GM12891 (cell line): ENCODE results near the gene GFPT1.

Experiments
- POLR2A ChIP-seq: IDR thresholded peaks from 2 replicates; pipeline ENCODE4 v1.6.1; 2011; ENCODE audit warnings: low read depth, low read length, control low read depth
- POLR2AphosphoS5 ChIP-seq: IDR thresholded peaks from 2 replicates; pipeline ENCODE4 v1.6.1; 2011; ENCODE audit warnings: low read depth, low read length, control low read depth

DNA sequence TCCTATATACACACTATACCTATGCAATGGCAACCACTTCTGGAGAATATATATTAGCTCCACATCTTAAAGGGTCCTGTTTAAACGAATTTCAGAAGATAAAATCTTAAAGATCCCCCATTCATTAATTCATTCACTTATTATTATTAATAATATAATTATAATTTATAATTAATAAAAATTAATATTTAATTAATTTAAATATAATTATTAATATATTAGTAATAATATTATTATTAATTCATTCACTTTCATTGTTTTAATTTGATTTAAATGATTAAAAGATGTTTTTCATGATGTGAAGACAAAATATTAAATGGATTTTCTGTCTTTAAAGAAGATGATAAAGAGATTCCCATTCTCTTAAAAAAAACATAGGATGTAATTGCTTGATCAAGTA is 29.1 kb upstream of the GFPT1 start:
- TF ChIP-seq POLR2AphosphoS5 (no peak), POLR2A (no peak)
